ENCODE results near the gene FBXO31. TPM values are rescaled to one million over a fixed set of nuclear protein-coding genes. Genes with fewer than 3 reads are reported as not detected.

Gene FBXO31, protein sequence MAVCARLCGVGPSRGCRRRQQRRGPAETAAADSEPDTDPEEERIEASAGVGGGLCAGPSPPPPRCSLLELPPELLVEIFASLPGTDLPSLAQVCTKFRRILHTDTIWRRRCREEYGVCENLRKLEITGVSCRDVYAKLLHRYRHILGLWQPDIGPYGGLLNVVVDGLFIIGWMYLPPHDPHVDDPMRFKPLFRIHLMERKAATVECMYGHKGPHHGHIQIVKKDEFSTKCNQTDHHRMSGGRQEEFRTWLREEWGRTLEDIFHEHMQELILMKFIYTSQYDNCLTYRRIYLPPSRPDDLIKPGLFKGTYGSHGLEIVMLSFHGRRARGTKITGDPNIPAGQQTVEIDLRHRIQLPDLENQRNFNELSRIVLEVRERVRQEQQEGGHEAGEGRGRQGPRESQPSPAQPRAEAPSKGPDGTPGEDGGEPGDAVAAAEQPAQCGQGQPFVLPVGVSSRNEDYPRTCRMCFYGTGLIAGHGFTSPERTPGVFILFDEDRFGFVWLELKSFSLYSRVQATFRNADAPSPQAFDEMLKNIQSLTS
- total RNA-seq, result 26.0 and 27.1 TPM in 2 replicates

DNA sequence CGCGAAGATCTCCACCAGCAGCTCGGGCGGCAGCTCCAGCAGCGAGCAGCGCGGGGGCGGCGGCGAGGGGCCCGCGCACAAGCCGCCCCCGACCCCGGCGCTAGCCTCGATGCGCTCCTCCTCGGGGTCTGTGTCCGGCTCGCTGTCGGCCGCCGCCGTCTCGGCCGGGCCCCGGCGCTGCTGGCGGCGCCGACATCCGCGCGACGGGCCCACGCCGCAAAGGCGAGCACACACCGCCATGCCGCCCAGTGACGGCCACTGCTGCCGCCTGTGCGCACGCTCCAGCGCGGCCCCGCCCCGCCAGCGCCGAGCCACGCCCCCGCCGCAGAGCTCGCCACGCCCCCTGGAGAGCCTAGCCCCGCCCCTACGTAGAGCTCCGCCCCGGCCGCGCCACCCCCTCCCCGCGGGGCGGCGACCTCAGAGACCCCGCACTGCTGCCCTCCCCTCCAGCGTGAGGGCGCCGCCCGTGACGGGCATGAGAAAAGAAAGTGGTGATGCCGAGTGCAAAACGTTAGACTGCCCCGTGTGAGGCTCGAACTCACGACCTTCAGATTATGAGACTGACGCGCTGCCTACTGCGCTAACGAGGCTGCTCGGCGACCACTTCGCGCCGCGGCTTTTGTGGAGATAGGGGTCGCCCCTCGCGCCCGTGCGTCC lies at the start of gene FBXO31:
FBXO31 (minus strand) TSS at position 272 of the 657 bp plus-strand sequence; CDS start at position 240, 32 bp downstream.
- DNase-seq, result peak; percentile 95
- Mint-ChIP-seq H3K36me3 (ENCODE audit: low read depth) (peaks cover 3% of the 10 kb centered on the region), H3K27me3 (peaks cover 2% of the 10 kb centered on the region), H3K27ac (peak within 1 kb of the TSS; percentile 96), H3K4me1 (peaks cover 65% of the 10 kb centered on the region), H3K4me3 (peak within 1 kb of the TSS; percentile 89), H3K9me3 (no peaks in the 10 kb centered on the region)
- intact Hi-C loops (cut with micrococcal nuclease), result loop anchor here (1.0 to 10.0 kb wide), 8 partner anchors 9 to 1829 kb away; partner anchors contain the start of genes C16orf74, C16orf95, GSE1 and IL17C
- TF ChIP-seq, protein P1, sequence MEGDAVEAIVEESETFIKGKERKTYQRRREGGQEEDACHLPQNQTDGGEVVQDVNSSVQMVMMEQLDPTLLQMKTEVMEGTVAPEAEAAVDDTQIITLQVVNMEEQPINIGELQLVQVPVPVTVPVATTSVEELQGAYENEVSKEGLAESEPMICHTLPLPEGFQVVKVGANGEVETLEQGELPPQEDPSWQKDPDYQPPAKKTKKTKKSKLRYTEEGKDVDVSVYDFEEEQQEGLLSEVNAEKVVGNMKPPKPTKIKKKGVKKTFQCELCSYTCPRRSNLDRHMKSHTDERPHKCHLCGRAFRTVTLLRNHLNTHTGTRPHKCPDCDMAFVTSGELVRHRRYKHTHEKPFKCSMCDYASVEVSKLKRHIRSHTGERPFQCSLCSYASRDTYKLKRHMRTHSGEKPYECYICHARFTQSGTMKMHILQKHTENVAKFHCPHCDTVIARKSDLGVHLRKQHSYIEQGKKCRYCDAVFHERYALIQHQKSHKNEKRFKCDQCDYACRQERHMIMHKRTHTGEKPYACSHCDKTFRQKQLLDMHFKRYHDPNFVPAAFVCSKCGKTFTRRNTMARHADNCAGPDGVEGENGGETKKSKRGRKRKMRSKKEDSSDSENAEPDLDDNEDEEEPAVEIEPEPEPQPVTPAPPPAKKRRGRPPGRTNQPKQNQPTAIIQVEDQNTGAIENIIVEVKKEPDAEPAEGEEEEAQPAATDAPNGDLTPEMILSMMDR (IDR thresholded peaks at IDR 0.05), result no peak
- POLR2A ChIA-PET, result interaction anchor here (0.6 to 3.8 kb wide), 16 partner anchors 10 to 1401 kb away, joined by 3 to 48 read pairs (median 3); partner anchors contain the start of genes C16orf95 and MAP1LC3B
- CTCF ChIA-PET, result interaction anchor here (0.9 to 3.5 kb wide), 5 partner anchors 9 to 252 kb away, joined by 3 to 21 read pairs (median 6); partner anchors contain the start of genes C16orf95 and MAP1LC3B
- peak; percentile 65 for ATAC-seq (ENCODE audit: low read depth)

DNA sequence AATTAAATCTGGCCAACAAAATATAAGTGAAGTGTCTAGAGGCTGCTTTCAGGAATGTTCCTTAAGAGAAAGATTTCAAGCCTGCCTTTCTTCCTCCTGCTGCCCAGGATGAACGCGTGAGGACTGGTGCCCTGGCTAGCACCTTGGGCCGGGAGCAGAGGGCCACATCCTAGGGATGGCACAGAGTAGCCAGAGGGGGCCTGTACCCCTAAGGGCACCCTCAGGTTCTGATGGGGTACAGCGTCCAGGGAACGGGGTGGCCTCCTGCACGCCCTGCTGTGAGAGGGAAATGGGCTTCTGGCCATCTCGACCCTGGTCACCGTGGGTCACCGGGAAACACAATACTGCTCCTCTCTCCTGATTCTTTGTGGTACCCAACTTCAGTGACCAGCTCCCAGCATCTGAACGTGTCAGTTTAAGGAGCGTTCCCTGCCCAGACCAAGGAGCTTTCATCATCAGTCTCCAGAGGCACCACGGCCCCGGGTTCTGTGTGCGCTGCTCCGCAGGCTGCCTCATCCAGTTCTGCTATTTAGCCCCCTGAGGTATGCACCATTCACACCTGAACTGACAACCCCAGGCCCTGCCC lies 48.8 kb upstream of the FBXO31 start:
- ChIA-PET POLR2A (no interaction called here), CTCF (no interaction called here)
- H3K4me1 Mint-ChIP-seq, result peaks cover 4% of the 10 kb centered on the region
- ATAC-seq (ENCODE audit: low read depth) (no peak), DNase-seq (no peak)
- TF ChIP-seq, protein P1 (IDR thresholded peaks at IDR 0.05), result no peak
- H3K4me3 Mint-ChIP-seq, result no peak overlapping the region
- peaks cover 1% of the 10 kb centered on the region for H3K27me3 Mint-ChIP-seq
- H3K9me3 Mint-ChIP-seq, result no peaks in the 10 kb centered on the region
- no peak overlapping the region for H3K27ac Mint-ChIP-seq
- intact Hi-C loops (cut with micrococcal nuclease), result no loop called here
- no peaks in the 10 kb centered on the region for H3K36me3 Mint-ChIP-seq (ENCODE audit: low read depth)

DNA sequence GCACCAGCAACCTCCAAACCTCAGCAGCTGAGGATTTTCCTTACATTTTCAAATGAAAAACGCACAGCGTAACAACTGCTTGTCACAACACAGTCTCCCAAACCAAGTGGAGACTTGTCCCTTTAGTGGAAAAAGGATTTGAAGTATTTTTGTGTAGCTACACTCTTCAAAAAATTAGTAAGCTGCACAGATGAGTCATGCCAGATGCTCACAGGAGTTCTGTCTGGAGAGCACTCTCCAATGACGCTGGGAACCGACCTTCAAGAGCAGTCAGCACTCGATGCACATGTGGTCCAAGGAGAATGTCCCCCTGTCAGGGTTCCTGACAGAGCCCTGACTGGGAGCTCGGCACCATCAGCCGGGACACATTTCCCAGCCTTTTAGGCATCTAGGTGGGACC lies 48.4 kb upstream of the FBXO31 start:
- TF ChIP-seq, protein P1 (IDR thresholded peaks at IDR 0.05), result no peak
- Mint-ChIP-seq H3K27ac (no peak overlapping the region), H3K27me3 (peaks cover 1% of the 10 kb centered on the region), H3K9me3 (no peaks in the 10 kb centered on the region), H3K4me1 (peaks cover 4% of the 10 kb centered on the region), H3K4me3 (no peak overlapping the region), H3K36me3 (ENCODE audit: low read depth) (no peaks in the 10 kb centered on the region)
- ATAC-seq (ENCODE audit: low read depth) (no peak), DNase-seq (no peak)
- ChIA-PET POLR2A (no interaction called here), CTCF (no interaction called here)
- intact Hi-C loops (cut with micrococcal nuclease), result no loop called here

DNA sequence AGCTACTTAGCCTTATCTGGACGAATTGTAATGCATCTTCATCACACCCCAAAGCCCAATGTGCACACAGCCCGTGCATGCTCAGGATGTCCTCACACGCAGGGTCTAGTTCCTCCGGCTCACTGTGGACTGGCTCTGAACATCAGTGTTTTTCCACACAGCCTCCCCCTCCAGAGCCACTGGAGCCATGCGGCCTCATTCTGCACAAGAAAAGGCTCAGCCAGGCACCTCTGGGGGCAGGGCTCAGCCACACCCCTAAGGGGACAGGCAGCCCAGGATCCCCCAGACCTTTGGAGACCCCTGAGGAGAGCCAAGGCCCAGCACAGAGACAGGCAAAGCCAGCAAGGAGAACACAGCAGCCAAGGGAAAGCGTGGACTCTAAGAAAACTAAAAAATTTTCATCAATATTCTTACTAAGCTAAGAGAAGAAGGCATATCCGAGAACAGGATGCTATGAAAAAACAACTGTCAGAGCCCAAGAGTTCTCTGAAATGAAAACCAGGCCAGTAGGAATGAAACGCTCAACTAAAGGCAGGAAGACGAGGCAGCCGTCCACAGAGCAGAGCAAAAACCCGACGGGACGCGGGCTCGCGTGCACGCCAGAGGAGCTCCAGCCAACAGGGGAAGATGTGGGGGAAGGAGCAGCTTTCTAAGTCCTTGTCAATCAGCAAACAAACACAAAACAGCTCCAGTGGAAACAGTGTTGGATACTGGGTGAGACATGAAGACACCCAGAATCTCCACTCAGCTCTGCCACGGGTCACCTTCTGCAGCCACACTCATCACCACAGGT lies 43.0 kb upstream of the FBXO31 start:
- ATAC-seq (ENCODE audit: low read depth), result no peak
- intact Hi-C loops (cut with micrococcal nuclease), result no loop called here
- Mint-ChIP-seq H3K36me3 (ENCODE audit: low read depth) (peaks cover 2% of the 10 kb centered on the region), H3K4me1 (no peaks in the 10 kb centered on the region), H3K9me3 (no peaks in the 10 kb centered on the region), H3K27ac (no peak overlapping the region), H3K27me3 (no peaks in the 10 kb centered on the region), H3K4me3 (no peak overlapping the region)
- no peak for DNase-seq
- CTCF ChIA-PET, result no interaction called here
- TF ChIP-seq, protein P1 (IDR thresholded peaks at IDR 0.05), result no peak
- POLR2A ChIA-PET, result no interaction called here

Measured in activated B cell treated with CpG ODN at 0.5 μM for 24 hours (primary cell).